Measurements from ENCODE around the gene STX2. TPM values are rescaled to one million over a fixed set of nuclear protein-coding genes. Genes with fewer than 3 reads are reported as not detected.

Gene STX2
- total RNA-seq, 4 donors from 2014 or later = 1.2 to 14.1 (median 4.1) TPM

- H3K4me3 ChIP-seq = no peak overlapping the region
- no peaks in the 10 kb centered on the region for H3K4me1 ChIP-seq
- intact Hi-C loops (cut with DNase I) = no loop called here
- H3K9me3 ChIP-seq = no peaks in the 10 kb centered on the region
- 55 to 60% methylated on average over 18 of the region's 19 CpGs for WGBS, 2 donors
- H3K36me3 ChIP-seq = peaks cover 0 to 90% (median 5%) of the 10 kb centered on the region in 3 donors
- H3K27me3 ChIP-seq = no peaks in the 10 kb centered on the region
- no peak for DNase-seq
- no peak overlapping the region for H3K27ac ChIP-seq
- TF ChIP-seq POLR2A (IDR thresholded peaks at IDR 0.05) = no peak
- TF ChIP-seq CTCF (IDR thresholded peaks at IDR 0.05) = no peak
These were observed 41.9 kb downstream of the STX2 start for GRCh38 chr12:130796985-130797686.

DNA sequence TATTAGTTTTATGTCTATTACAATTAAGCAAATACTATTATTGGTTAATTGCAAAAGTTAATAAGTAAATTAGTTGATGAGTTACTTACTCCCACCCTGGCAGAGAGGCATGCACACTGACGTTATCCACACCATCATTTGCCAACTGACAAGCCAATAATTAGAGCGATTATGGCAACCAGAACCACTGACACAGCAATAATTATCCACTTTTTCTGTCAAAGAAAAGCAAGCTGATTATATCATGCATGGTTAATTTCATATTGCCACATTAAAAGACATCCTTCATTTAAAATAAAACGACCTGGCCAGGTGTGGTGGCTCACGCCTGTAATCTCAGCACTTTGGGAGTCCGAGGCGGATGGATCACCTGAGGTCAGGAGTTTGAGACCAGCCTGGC lies 43.1 kb downstream of the STX2 start:
- TF ChIP-seq CTCF (IDR thresholded peaks at IDR 0.05) = no peak
- TF ChIP-seq POLR2A (IDR thresholded peaks at IDR 0.05) = no peak
- intact Hi-C loops (cut with DNase I) = no loop called here
- Histone ChIP-seq H3K27me3 (no peaks in the 10 kb centered on the region), H3K4me1 (no peaks in the 10 kb centered on the region), H3K27ac (no peak overlapping the region), H3K9me3 (no peaks in the 10 kb centered on the region), H3K36me3 (peaks cover 0 to 88% (median 5%) of the 10 kb centered on the region in 3 donors), H3K4me3 (no peak overlapping the region)
- 80 to 90% methylated on average over 2 to 6 of the region's 6 CpGs for WGBS, 2 donors
- DNase-seq = no peak

DNA sequence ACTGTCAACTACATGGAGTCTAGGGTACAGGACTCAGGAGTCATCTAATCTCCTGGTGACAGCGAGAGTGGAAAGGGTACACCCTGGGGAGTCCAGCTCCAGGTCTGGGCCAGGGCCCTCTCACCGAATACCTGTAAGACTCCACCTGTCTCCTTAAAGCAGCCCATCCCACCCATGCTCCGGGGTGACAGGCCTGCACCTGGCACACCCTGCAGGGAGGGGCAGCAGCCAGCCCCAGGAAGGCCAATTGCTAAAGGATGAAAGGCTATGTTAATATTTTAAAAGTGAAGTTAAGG lies 45.5 kb downstream of the STX2 start:
- no peaks in the 10 kb centered on the region for H3K9me3 ChIP-seq
- 76% methylated on average over 3 of the region's 3 CpGs; no CpG with 5 or more reads in 1 of the 2 donors for WGBS, 2 donors
- H3K27ac ChIP-seq = no peak overlapping the region
- peaks cover 0 to 3% (median 0%) of the 10 kb centered on the region in 3 donors for H3K4me1 ChIP-seq
- no peaks in the 10 kb centered on the region for H3K27me3 ChIP-seq
- peaks cover 0 to 78% (median 5%) of the 10 kb centered on the region in 3 donors for H3K36me3 ChIP-seq
- no peak for DNase-seq
- H3K4me3 ChIP-seq = no peak overlapping the region
- intact Hi-C loops (cut with DNase I) = no loop called here
- TF ChIP-seq POLR2A (IDR thresholded peaks at IDR 0.05) = no peak
- TF ChIP-seq CTCF (IDR thresholded peaks at IDR 0.05) = no peak

DNA sequence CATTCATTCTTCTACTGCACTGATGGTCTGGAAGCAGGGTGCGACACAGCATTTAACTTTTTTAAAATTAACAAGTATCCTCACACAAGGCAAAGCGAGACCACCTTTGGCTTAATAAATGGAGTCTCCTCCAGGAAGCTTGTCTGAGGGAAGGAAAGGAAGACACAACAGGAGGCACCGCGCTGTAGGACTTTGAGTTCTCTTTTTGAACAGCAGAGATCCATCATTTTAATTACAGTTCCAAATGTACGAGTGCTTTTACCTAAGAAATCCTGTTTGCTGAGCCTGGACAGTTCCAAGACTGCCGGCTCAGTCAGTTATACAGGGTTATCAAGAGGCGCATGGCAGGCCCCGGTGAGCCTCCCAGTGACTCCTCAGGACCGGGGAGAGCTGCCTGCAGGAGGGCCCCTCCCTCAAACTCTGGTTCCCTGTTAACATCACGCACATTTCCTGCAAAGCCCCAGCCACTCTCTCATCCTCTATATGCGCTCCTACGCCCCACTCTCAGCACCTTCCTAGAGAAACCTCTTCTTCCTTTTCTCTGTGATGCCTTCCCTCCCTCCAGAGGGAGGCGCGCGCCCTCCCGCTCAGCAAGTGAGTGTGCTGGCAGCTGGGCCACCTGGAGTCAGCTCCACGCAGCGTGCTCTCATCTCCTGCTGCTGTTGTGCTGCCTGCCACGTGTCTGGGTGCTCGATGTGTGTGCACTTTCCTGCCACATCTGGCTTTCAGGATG lies 46.1 kb downstream of the STX2 start:
- Histone ChIP-seq H3K4me3 (no peak overlapping the region), H3K36me3 (peaks cover 0 to 76% (median 5%) of the 10 kb centered on the region in 3 donors), H3K4me1 (peaks cover 0 to 7% (median 0%) of the 10 kb centered on the region in 3 donors), H3K9me3 (no peaks in the 10 kb centered on the region), H3K27ac (no peak overlapping the region), H3K27me3 (no peaks in the 10 kb centered on the region)
- WGBS, 2 donors = 87 to 94% methylated on average over 13 to 19 of the region's 20 CpGs
- intact Hi-C loops (cut with DNase I) = no loop called here
- no peak for DNase-seq
- TF ChIP-seq CTCF (IDR thresholded peaks at IDR 0.05) (no peak), POLR2A (IDR thresholded peaks at IDR 0.05) (no peak)

DNA sequence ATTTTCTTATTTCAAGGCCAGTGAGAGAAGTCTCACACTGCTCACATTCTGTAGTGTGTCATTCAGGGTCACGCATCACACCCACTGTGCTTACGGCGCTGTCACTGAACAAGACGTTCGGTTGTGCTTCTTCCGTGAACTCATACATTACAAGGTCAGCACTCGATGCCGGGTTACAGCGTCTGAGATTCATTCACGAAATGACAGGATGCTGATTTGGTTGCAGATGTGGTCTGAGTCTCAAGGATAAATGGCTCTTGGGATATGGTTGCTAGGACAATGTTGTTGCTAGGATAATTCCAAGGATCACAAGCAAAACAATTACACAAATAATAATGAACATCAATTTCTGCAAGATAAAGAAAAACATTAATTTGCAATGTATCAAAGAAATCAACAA lies 47.4 kb downstream of the STX2 start:
- peaks cover 0 to 16% (median 0%) of the 10 kb centered on the region in 3 donors for H3K4me1 ChIP-seq
- peaks cover 0 to 67% (median 0%) of the 10 kb centered on the region in 3 donors for H3K36me3 ChIP-seq
- H3K27me3 ChIP-seq = no peaks in the 10 kb centered on the region
- H3K9me3 ChIP-seq = no peaks in the 10 kb centered on the region
- 85 to 86% methylated on average over 10 of the region's 10 CpGs for WGBS, 2 donors
- DNase-seq = no peak
- H3K4me3 ChIP-seq = no peak overlapping the region
- no peak for TF ChIP-seq POLR2A (IDR thresholded peaks at IDR 0.05)
- no peak for TF ChIP-seq CTCF (IDR thresholded peaks at IDR 0.05)
- intact Hi-C loops (cut with DNase I) = no loop called here
- H3K27ac ChIP-seq = no peak overlapping the region
